ENCODE results near the gene ZNF555. TPM values are rescaled to one million over a fixed set of nuclear protein-coding genes. Genes with fewer than 3 reads are reported as not detected.

ZNF555 gene
- total and polyA plus RNA-seq, 10 of the 15 experiments (the other 5 are each of a cell fraction or from before 2014, with no cell fraction given) = 0.58 to 1.9 (median 1.2) TPM

GRCh38 chr19:2810141-2811091, 30.9 kb upstream of the ZNF555 start (continued):
- TF ChIP-seq BCLAF1 (IDR thresholded peaks at IDR 0.05) = no peak
- TF ChIP-seq JUNB (IDR thresholded peaks at IDR 0.05) = no peak
- no peak for TF ChIP-seq MTA2 (IDR thresholded peaks at IDR 0.05; ENCODE audit: low read depth)
- no peak for TF ChIP-seq BCL11A (IDR thresholded peaks at IDR 0.05; ENCODE audit: low read depth, low read length)
- no peak for TF ChIP-seq BCL3 (IDR thresholded peaks at IDR 0.05; ENCODE audit: borderline replicate concordance, insufficient read depth, low read depth, low read length, poor library complexity, severe bottlenecking)
- TF ChIP-seq NFXL1 (IDR thresholded peaks at IDR 0.05; ENCODE audit: borderline replicate concordance) = no peak
- no peak for TF ChIP-seq SKIL (IDR thresholded peaks at IDR 0.05; ENCODE audit: low read depth, poor library complexity, severe bottlenecking)
- no peak for TF ChIP-seq NR2C1 (IDR thresholded peaks at IDR 0.05)
